Cardiac muscle cell (in vitro differentiated cells and primary cell): Measurements from ENCODE around the gene GBGT1. TPM values are rescaled to one million over a fixed set of nuclear protein-coding genes. Genes with fewer than 3 reads are reported as not detected.

ENCODE experiments used
- DNase-seq, 2 donors: peaks; one replicate each; pipeline versions ENCODE4 v3.0.0 to v3.0.0-alpha.2; 2010 to 2017; ENCODE audit warnings: low read depth in 1 of 2, low spot score in 1 of 2
- H3K27ac ChIP-seq: fragments of 200-600 bp; sonication (generic); 2 replicates; pipeline ENCODE4 v1.5.1; 2016
- H3K27me3 ChIP-seq: fragments of 200-600 bp; sonication (generic); 2 replicates; pipeline ENCODE4 v1.6.0; 2016; ENCODE audit warnings: control low read depth
- H3K36me3 ChIP-seq: fragments of 200-600 bp; sonication (generic); 2 replicates; pipeline ENCODE4 v1.5.1; 2016; ENCODE audit warnings: control low read depth
- H3K4me1 ChIP-seq: fragments of 200-600 bp; sonication (generic); 2 replicates; pipeline ENCODE4 v1.8.1; 2017; ENCODE audit warnings: low read depth, mild to moderate bottlenecking, mixed run types
- H3K4me3 ChIP-seq: fragments of 200-600 bp; sonication (generic); 2 replicates; pipeline ENCODE4 v1.5.1; 2016; ENCODE audit warnings: mild to moderate bottlenecking
- H3K9me3 ChIP-seq: fragments of 200-600 bp; sonication (generic); 2 replicates; pipeline ENCODE4 v1.5.1; 2017; ENCODE audit warnings: low read depth, mild to moderate bottlenecking, control low read depth
- polyA plus RNA-seq: library from polyadenylated mRNA; unstranded; fragments of >200 nt; fragmentation: Nextera tagmentation; extraction: Ambion mirVana; gene quantifications from 2 replicates; pipeline ENCODE4 v1.2.1, GENCODE V29; 2016
- total RNA-seq: library from RNA; depleted of rRNA; stranded (reverse); fragments of >200 nt; gene quantifications from 2 replicates; pipeline ENCODE4 v1.2.3, GENCODE V29; 2016
- TF ChIP-seq, protein P1 (sequence below): IDR thresholded peaks from 2 replicates; pipeline ENCODE4 v1.5.1; 2012; ENCODE audit warnings: low read depth, mild to moderate bottlenecking, low read length

The GBGT1 gene
- total and polyA plus RNA-seq, 2 experiments from 2014 or later: 0.87 to 11.9 TPM

DNA sequence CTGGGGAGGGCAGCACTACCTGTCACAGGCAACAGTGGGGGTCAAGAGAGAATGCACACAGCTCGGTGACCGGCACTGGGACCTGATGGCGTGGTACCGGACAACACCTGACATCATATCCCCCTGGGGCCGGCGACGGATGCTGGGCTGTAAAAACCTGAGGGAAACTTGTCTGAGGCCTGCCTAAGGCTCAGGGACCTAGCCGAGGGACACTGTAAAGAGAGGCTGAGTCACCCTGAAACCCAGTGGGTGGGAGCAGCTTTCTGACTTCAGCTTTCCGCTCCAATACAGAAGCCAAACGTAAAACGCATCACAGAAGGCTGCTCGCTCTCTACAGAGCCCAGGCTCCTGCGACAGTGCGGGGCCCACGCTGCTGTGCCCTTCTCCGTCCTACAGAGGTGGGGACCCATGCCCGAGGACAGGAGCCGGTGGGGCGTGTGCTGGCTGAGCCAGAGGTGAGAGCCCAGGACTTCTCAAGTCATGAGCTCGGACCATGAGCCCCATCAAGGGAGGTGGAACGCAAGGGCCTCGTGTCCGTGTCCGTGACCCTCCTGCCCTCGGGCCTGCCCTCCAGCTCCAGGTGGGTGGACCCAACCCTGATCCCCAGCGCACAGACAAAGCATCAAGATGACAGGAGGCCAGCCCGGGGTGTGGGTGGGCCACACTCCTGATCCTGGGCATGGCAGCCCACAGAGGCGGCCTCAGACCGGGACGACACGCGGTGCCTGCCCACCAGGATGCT, 47.9 kb downstream of the GBGT1 start:
- Histone ChIP-seq H3K27me3 (no peaks in the 10 kb centered on the region), H3K4me1 (peaks cover 44% of the 10 kb centered on the region), H3K9me3 (no peaks in the 10 kb centered on the region), H3K4me3 (no peak overlapping the region), H3K27ac (peak overlapping the region; percentile 82), H3K36me3 (no peaks in the 10 kb centered on the region)
- DNase-seq: no peak
- TF ChIP-seq, protein P1, sequence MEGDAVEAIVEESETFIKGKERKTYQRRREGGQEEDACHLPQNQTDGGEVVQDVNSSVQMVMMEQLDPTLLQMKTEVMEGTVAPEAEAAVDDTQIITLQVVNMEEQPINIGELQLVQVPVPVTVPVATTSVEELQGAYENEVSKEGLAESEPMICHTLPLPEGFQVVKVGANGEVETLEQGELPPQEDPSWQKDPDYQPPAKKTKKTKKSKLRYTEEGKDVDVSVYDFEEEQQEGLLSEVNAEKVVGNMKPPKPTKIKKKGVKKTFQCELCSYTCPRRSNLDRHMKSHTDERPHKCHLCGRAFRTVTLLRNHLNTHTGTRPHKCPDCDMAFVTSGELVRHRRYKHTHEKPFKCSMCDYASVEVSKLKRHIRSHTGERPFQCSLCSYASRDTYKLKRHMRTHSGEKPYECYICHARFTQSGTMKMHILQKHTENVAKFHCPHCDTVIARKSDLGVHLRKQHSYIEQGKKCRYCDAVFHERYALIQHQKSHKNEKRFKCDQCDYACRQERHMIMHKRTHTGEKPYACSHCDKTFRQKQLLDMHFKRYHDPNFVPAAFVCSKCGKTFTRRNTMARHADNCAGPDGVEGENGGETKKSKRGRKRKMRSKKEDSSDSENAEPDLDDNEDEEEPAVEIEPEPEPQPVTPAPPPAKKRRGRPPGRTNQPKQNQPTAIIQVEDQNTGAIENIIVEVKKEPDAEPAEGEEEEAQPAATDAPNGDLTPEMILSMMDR: no peak

DNA sequence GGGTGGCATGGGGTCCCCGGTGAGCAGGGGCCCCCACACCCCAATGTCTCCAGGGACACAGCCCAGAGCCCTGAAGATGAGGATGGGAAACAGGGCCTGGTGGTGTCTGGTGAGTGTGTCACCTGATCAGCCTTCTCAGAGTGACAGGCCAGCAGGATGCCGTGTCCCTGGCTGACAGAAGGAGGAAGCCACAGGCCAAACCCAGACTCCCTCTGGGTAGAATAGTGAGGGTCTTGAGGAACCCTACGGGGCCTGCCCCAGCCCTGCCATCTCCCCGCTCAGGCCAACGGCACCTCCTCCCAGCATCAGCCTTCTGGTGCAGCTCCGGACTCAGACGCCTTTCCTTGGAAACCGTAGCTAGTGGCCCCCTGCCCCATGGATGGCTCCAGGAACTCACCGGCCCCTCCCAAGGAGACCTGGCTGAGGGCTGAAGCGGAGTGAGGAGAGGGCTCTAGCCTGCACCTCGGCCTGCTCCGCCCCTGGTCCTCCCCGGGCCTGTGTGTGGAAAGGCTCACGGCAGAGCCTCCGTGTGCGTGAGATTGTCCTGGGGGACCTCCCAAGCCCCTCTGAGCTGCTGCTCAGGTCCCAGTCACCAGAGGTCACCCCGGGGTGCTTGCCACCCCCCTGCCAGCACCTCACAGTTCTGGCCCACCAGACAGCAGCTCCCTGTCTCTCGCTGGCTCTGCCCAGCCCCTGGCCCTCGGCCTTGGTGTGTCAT, 48.7 kb downstream of the GBGT1 start:
- no peak for DNase-seq
- Histone ChIP-seq H3K27ac (peak overlapping the region; percentile 82), H3K9me3 (no peaks in the 10 kb centered on the region), H3K4me3 (no peak overlapping the region), H3K4me1 (peaks cover 44% of the 10 kb centered on the region), H3K36me3 (peaks cover 3% of the 10 kb centered on the region), H3K27me3 (no peaks in the 10 kb centered on the region)
- TF ChIP-seq, protein P1: no peak

DNA sequence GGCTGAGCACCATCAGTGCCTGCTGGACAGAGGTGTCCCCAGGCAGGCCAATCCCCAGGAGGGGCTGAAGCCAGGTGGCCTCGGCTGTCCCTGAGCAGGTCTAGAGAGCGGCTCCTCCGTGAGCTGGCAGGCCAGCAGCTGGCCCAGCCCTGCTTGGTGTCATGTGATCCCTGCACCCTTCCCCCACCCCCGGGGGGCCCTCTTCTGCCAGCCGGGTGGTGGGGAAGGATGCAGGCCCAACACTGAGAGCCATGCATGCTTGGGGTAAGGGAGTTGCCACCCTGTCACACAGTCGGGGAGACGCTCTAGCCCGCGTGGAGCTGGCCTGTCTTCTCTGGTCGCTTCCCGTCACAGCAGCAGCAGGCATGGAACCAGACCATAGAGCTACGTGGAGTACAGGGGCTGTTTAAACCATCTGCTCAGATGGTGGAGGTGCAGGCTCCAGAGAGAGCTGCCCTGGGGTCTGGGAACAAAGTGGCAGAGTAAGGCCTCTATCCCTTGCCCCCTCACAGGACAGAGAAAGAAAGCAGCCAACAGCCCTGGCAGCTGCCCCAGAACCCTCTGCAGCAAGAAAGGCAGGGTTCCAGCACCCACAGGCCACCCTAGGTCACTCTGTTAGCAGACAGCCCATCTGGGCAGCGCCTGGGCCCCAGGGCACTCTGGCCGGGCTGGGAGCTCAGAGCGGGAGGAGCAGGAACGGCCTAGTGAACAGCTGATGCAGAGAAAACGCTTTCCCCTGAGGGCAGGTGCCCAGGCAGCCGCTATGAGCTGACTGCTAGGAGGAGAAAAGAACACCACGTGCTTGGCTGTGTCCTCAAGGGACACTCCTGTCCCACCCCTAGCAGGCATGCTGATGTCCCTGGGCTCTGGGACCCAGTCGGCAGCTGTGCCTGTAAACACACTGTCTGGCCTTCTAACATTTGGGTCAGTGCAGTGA, 49.5 kb downstream of the GBGT1 start:
- peak in 1 of 2 donors; percentile 72 for DNase-seq
- TF ChIP-seq, protein P1: no peak
- peak overlapping the region; percentile 82 for H3K27ac ChIP-seq
- peaks cover 8% of the 10 kb centered on the region for H3K36me3 ChIP-seq
- no peaks in the 10 kb centered on the region for H3K27me3 ChIP-seq
- peaks cover 35% of the 10 kb centered on the region for H3K4me1 ChIP-seq
- no peak overlapping the region for H3K4me3 ChIP-seq
- H3K9me3 ChIP-seq: no peaks in the 10 kb centered on the region

DNA sequence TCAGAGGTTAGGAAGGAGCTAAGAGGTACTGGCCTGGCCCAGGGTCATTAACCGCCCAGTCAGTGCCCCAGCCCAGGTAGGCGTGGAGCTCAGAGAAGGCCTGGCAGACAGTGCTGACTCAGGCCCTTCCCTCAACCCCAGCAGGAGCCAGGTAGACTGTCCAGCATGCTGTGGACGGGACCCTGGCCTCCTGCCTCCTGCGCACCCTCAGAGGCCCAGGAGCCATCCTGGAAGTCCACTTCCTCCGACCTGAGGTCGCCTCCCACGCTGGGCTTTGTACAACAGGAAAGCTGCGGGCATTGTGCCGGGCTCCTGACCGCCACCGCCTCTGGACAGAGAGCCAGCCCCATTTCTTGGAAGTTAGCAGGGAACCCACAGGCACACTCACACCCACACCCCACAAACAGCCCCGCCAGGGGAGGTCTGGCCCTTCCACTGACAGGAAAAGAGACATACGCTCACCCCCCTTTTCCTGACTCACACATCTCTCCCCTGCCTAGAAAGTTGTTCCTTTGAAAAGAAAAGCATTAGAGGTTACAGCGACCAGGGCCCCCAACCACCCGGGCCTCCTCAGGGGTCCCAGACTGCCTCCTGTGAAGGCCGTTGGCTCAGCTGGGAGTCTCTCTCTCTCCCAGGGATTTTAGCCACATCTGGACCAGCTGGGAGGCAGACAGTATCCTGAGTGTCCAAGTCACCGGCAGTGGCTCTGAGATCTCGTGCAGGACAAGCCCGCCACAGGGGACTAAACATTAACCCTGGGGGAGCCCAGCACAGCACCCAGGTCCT, 50.4 kb downstream of the GBGT1 start:
- H3K36me3 ChIP-seq: peaks cover 10% of the 10 kb centered on the region
- TF ChIP-seq, protein P1: no peak
- no peaks in the 10 kb centered on the region for H3K9me3 ChIP-seq
- DNase-seq: peak in 1 of 2 donors; percentile 57
- no peak overlapping the region for H3K4me3 ChIP-seq
- peak overlapping the region; percentile 82 for H3K27ac ChIP-seq
- peaks cover 29% of the 10 kb centered on the region for H3K4me1 ChIP-seq
- H3K27me3 ChIP-seq: no peaks in the 10 kb centered on the region

DNA sequence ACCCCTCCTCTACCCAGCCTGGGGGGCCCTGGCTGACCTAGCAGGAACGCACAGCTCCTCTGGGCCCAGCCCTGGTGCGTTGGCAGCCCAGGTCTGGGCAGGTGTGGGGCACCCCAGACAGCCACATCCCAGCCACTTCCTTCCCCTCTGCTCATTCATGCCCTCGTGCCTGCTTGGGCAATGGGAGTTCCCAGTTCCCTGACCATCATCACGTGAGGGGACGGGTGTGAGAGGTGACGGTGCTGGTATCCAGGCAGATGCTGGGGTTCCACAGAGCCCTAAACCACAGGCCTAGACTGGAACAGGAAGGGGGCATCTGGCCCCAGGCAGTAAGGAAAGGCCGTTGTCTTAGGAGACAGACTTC, 51.1 kb downstream of the GBGT1 start:
- no peak for DNase-seq
- H3K27ac ChIP-seq: no peak overlapping the region
- H3K4me1 ChIP-seq: peaks cover 22% of the 10 kb centered on the region
- H3K9me3 ChIP-seq: no peaks in the 10 kb centered on the region
- H3K36me3 ChIP-seq: peaks cover 14% of the 10 kb centered on the region
- TF ChIP-seq, protein P1: no peak
- H3K27me3 ChIP-seq: no peaks in the 10 kb centered on the region
- no peak overlapping the region for H3K4me3 ChIP-seq
